ENCODE measurements around the gene AGAP1. TPM values are rescaled to one million over a fixed set of nuclear protein-coding genes. Genes with fewer than 3 reads are reported as not detected.

Gene AGAP1
- polyA plus RNA-seq, 1 donor = 31.5 TPM

DNA sequence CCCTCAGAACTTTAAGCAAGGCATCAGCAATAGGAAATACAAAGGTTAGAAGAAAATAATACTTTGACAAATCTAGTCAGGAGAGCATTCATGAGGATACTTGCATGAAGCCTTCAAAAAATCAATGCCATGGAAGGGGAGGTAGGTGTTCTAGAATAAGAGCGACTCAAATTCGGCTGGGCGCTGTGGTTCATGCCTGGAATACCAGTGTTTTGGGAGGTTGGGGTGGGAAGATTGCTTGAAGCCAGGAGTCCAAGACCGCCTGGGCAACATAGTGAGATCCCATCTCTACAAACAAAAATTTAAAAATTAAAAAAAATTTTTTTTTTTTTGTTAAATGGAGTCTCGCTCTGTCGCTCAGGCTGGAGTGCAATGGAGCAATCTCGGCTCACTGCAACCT is 652.6 kb downstream of the AGAP1 start:
- DNase-seq = no peak

DNA sequence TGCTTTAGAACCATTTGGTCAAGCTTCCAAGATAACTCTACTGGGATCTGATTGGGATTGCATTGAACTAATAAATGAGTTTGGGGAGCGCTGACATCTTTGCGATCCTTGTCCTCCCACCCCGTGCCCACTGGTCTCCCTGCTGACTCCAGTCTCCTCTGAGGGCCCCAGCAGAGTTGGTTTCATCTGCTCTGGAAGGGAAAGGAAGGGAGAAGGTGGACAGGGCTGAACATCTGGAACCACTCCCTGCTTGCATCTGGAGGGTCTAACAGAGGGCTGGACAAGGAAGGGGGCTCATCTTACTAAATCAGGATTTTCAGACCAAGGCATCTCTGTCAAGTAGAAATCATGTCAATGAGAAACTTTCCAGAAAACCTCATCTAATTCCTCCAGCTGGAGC is 661.6 kb downstream of the AGAP1 start:
- DNase-seq = no peak

GRCh38 chr2:236156095-236156859 is 662.4 kb downstream of the AGAP1 start:
- DNase-seq = no peak

DNA sequence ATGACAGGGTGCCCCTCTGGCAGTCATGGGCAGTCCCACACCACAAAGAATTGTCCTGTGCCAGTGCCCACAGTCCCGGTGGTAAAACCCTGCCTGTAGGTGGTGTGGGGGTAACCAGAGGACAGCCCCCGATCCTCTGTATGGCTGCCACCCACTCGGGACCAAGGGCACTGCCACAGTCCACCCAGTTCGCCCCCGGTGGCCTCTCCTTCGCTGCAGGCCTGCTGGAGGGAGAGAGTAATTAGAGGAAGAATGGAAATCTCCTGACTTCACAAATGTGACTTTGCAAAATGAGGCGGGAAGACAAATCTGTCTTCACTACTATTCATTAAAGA is 663.0 kb downstream of the AGAP1 start:
- DNase-seq = no peak

- DNase-seq = no peak
Measured at GRCh38 chr2:236157366-236157765, 663.5 kb downstream of the AGAP1 start.

DNA sequence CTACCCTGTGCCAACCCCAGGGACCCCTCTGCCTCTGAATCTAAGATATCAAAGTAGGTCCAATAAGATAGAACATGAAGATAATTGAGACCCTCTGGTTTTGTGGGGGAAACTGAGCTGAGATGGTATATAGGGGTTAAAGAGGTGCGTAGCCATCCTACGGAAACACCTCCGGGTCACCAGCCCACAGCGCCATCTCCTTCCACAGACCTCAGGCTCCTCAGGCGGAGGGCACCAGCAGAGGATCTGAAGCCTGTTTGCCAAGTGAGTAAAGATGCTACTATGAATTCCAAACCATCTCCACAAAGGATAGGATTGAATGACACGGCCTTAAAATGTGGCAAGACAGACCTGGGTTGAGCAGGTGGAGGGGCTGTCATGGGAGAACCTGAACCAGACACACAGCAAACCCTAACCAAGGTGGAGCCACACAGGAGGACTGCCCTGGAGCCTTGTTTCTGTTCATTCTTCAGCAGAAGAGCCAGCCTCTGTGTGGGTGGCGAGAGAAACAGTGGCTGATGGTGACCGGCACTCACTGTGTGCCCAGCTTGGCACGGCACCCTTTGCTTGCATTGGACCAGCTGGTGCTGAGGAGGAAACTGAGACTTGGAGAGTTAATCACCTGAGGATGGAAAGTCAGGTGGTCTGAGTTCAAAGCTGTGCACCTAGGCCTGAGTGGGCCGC is 664.1 kb downstream of the AGAP1 start:
- DNase-seq = no peak

- no peak for DNase-seq
Measured at GRCh38 chr2:236158969-236159777, 665.3 kb downstream of the AGAP1 start.

- DNase-seq = no peak
Measured at GRCh38 chr2:236159778-236160170, 665.9 kb downstream of the AGAP1 start.

GRCh38 chr2:236160366-236161081 is 666.7 kb downstream of the AGAP1 start:
- DNase-seq = no peak

GRCh38 chr2:236161082-236161462 is 667.2 kb downstream of the AGAP1 start:
- no peak for DNase-seq

DNA sequence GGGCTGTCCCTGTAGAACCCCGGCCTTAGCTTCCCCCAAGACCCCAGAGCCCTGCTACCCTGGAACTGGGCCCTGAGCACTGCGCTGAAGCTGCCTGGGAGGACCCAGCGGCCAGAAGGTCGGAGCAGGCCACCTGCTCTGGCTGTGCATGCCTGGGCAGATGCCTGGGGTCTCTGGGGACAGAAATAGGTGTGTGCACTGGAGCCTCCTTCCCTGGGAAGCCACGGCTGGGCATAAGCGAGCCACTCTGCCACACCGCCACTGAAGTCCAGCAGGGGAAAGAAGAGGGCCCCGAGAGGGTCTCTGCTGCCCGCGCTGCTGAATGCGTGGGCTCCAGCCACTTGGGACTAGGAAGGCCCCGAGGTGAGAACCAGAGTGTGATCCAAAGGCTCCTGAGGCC is 667.7 kb downstream of the AGAP1 start:
- no peak for DNase-seq

GRCh38 chr2:236162031-236162845 is 668.4 kb downstream of the AGAP1 start:
- DNase-seq = no peak

DNA sequence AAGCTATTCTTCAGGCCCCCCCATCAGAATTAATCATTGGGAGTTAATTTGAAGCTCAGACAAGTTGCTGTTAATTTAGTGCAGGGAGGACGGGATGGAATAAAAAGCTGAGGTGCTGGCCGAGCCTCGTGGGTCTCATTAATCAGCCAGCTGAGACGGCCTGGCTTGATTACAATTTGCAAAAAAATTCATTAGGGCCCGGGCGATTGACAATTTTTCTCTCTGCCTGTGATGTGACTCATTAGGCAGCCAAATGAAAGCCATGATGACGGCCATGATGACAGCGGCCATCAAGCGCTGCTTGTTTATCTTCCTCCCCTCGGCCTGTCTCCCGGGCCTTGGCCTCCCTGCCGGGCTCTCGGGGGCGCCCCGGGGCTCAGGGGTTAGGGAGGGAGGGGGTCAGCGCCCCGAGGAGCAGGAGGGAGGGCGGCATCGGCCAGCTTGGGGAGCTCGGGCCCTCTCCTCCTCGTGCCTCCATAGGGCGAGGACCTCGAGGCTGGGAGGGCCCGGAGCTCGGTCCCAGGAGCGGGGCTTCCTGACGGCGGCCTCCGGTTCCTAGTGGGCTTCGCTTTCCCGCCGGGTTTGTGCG is 669.1 kb downstream of the AGAP1 start:
- DNase-seq = no peak

DNA sequence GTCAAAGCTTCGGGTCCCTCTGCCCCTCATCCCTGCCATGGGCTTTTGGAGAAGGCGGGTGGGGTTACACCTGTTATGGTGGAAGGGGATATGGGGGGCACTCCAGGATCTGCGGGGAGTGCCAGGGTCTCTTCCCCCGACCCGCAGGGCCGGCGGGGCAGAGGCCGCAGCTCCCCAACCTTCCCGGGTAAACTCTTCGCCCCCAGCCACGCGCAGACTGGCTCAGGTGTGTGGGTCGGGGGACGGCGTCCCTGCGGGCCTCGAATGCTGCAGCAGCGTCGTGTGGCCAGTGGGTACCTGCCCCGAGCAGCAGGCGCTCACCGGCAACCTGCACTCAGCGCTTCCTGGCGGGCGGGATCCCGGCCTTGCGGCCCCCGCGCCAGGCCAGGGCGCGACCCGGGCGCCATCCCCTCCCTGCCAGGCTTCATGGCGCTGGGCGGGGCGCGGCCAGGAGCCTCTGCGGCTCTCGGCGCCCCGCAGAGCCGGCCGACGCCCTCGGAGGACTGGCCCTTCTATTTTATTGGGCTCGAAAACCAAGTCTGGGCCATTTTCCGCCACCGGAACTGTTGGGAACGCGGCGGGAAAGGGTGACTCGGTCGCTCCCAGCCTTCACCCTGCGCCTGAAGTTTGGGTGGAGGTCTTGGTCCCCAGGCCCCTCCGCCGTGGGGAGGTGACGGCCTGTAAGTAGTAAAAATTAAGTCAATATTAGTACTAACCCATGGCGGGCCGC is 669.8 kb downstream of the AGAP1 start:
- DNase-seq = no peak

DNA sequence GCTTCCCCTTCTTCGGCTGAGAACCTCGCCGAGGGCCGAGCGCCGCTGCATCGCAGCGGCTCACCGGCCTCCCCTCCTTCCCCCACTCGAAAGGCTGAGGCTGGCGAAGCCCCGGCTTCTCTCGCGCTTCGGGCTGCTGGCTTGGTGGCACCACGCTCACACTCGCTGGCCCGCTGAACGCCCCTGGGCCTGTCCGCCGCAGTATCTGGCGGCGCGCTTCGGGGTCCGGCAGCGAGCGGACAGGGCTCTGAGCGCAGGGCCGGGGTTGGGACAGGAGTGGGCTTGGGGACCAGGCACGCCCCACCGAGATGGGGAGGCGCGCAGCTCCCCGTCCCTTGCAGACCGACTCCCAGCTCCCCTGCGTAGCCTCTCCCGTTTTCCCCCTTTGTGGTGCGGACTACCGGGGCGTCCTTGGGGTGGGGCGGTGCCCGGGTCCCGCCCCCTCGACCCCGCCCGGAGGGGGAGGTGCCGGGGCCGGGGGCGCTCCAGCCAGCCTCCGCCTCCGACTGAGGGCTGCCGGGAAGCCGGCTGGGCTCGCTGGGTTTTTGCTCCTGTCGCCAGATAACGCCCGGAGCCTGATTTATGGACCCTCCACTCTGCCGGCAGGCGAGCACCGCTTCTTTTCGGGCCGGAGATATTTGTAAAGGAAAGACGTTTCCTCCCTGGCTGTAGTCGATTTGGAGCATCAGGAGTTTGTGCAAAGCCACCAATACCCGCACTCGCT is 670.5 kb downstream of the AGAP1 start:
- no peak for DNase-seq

DNA sequence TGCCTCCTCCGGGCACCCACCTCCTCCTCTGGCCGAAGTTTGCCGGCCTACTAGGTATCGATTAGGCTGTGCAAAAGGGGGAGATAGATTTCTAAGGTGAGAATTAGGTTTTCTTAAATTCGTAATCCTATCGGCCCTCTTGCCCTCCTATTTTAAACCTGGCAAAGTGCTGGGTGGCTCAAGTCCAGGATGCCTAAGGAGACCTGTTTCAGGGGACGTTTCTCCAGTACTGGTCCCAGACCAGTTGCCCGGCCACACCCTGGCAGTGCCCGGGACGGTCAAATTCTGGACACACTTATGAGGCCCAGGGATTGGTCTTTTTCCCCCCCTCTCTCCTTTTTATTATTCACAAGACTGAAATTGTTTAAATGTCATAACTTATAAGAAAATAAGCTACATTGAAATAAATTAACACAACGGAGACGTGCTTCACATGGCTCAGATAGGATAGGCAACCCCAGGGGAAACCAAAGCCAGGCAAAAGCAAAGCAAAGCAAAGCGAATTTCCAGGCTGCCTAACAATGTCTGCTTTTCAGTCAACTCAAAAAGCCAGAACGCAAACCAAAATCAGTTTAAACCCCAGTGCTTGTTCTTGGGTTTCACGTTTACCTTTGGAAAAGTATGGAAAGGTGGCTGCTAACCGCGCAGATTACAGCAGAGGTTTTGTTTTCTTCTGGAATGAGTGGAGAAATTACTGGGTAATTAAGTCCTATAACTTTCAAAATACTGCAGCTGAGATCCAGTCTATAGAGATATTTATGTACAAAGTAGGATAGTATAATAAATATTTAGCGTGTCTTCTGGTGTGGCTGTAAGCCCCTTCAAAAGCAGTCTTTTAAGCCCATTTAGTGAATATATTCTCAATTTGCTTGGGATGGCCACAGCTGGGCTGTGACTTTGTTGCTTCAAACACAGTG is 671.3 kb downstream of the AGAP1 start:
- DNase-seq = no peak

DNA sequence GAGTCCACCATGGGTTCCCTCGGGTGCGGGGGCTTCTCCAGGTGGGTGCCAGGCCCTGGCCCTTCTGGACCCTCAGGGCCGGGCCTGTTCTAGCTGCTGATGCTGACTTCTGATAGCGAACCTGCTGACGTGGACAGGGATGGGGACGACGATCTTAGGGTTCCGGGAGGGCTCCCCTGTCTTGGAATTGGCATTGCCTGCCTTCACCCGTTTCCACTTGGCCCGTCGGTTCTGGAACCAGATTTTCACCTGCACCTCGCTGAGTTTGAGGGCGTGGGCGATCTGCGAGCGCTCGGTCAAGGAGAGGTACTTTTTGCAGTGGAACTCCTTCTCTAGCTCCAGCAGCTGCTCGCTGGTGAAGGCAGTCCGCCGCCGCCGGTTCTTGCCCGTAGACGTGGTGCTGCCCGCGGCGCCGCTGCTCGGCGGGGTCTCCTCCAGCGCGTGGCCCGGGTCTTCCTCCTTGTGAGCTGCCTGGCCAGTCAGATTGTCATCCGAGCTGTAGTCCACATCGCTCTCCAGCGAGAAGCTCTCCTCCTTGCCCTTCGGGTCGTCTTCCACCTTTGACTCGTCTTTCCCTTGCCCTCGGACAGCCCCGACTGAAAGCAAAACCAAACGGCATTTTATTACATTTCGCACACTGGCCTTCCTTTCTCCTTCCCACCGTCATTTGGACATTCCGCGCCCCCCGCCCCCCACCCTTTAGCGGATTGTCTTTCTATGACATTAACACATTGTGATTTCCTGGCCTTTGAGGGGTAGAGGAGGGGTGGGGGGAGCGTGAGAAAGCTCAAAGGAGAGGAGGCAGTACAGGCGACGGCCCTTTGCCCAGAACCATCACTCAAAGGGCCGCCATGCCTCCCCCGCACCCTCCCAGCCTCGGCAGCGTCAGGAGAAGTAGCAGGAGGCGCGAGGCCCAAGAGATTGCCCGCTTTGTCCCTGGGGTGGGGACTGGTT is 672.3 kb downstream of the AGAP1 start:
- no peak for DNase-seq

GRCh38 chr2:236166796-236167296 is 673.0 kb downstream of the AGAP1 start:
- DNase-seq = no peak
